Fibroblast of the conjunctiva (primary cell): Measurements from ENCODE around the gene FCGR2B.
A peak's percentile ranks its signal among the peaks of the same experiment; 100 is the strongest.
"Not testable (repeated sequence)": the region's sequence is repeated elsewhere in the genome, so short reads cannot be mapped to it uniquely, and the experiment has no call there.

Experiments used
- DNase-seq: peaks from one replicate; pipeline ENCODE4 v3.0.0-alpha.2; 2010; ENCODE audit warnings: low read depth

The FCGR2B gene

GRCh38 chr1:161706113-161706481 lies 43.2 kb downstream of the FCGR2B start:
- no peak for DNase-seq

- DNase-seq: no peak
These were observed 43.8 kb downstream of the FCGR2B start, which contains the start of gene FCRLA for GRCh38 chr1:161706482-161707347. Gene FCRLA (plus strand): TSS chr1:161707229. CDS start chr1:161707265, 36 bp downstream.

- DNase-seq: no peak
These were observed 44.6 kb downstream of the FCGR2B start for GRCh38 chr1:161707503-161707902.

GRCh38 chr1:161709373-161709772 lies 46.4 kb downstream of the FCGR2B start:
- no peak for DNase-seq

GRCh38 chr1:161710560-161710959 lies 47.6 kb downstream of the FCGR2B start:
- DNase-seq: no peak

- DNase-seq: no peak
These were observed 55.8 kb downstream of the FCGR2B start for GRCh38 chr1:161718559-161719324.

- DNase-seq: no peak
These were observed 56.3 kb downstream of the FCGR2B start for GRCh38 chr1:161719325-161719611.

- no peak for DNase-seq
These were observed 57.5 kb downstream of the FCGR2B start for GRCh38 chr1:161720422-161720821.

GRCh38 chr1:161720956-161721737 lies 58.2 kb downstream of the FCGR2B start, which contains the start of gene FCRLB:
Gene FCRLB (plus strand): TSS chr1:161721544. CDS start chr1:161722673, 1,129 bp downstream.
- no peak for DNase-seq

GRCh38 chr1:161721738-161722343 lies 58.9 kb downstream of the FCGR2B start:
- no peak for DNase-seq

GRCh38 chr1:161722406-161722805 lies 59.5 kb downstream of the FCGR2B start:
- DNase-seq: no peak

- no peak for DNase-seq
These were observed 60.7 kb downstream of the FCGR2B start for GRCh38 chr1:161723459-161724141.

GRCh38 chr1:161725258-161725907 lies 62.4 kb downstream of the FCGR2B start:
- not testable (repeated sequence) for DNase-seq

- DNase-seq: no peak
These were observed 63.0 kb downstream of the FCGR2B start for GRCh38 chr1:161725908-161726472.

- DNase-seq: peak; percentile 76
These were observed 63.7 kb downstream of the FCGR2B start for GRCh38 chr1:161726473-161727255.

- no peak for DNase-seq
These were observed 64.4 kb downstream of the FCGR2B start for GRCh38 chr1:161727256-161727924.
